Activated naive CD8-positive, alpha-beta T cell (primary cell): ENCODE results near the gene CARMIL1.
A peak's percentile ranks its signal among the peaks of the same experiment; 100 is the strongest.

Experiments
- H3K27ac Mint-ChIP-seq: one replicate; pipeline ENCODE4 v1.8.0; 2021; ENCODE audit warnings: mixed read lengths
- H3K27me3 Mint-ChIP-seq: one replicate; pipeline ENCODE4 v1.8.0; 2021; ENCODE audit warnings: mixed read lengths
- H3K36me3 Mint-ChIP-seq: one replicate; pipeline ENCODE4 v1.8.0; 2021; ENCODE audit warnings: mixed read lengths
- H3K4me1 Mint-ChIP-seq: one replicate; pipeline ENCODE4 v1.8.0; 2021; ENCODE audit warnings: low read depth, mixed read lengths
- H3K4me3 Mint-ChIP-seq: one replicate; pipeline ENCODE4 v1.8.0; 2021; ENCODE audit warnings: mild to moderate bottlenecking, mixed read lengths
- H3K9me3 Mint-ChIP-seq: one replicate; pipeline ENCODE4 v1.8.0; 2021; ENCODE audit warnings: low read depth, mixed read lengths

CARMIL1 gene

DNA sequence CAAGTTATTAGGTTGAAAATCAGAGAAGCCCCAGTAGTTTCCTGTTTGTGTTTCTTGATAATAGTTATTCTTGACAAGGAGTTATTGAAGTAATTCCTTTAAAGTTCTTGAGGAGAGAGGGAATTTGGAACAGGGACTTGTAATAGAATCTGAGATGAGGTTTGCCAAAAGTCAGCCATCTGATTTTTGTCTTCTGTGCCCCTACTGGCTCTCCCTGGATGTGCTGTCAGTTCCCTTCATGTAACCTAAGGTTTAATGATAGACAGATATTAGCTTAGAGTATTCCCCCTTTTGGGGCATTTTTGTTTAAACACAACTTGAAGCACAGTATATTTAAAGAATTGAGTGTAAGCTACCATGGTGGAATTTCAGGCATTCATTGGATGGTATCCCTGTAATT lies 71.4 kb downstream of the CARMIL1 start:
- H3K27me3 Mint-ChIP-seq: no peaks in the 10 kb centered on the region
- peaks cover 23% of the 10 kb centered on the region for H3K4me1 Mint-ChIP-seq
- H3K27ac Mint-ChIP-seq: no peak overlapping the region
- H3K9me3 Mint-ChIP-seq: no peaks in the 10 kb centered on the region
- H3K36me3 Mint-ChIP-seq: no peaks in the 10 kb centered on the region
- H3K4me3 Mint-ChIP-seq: no peak overlapping the region

DNA sequence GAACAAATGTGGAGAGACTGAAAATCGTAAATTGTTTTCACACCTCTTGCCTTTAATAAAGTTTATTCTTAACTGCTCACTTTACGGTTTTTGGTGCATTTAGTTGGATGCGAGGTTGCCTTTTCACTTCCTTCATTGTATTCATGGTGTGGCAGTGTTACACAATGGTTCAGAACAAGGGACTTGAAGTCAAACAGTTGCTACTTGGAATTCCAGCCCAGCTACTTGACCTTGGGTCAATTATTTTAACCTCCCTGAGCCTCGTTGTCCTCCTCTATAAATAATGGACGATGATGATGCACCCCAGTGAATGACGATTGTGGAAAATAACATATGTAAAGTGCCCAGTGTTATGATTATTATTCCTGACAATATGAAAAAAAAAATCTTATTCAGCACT lies 72.3 kb downstream of the CARMIL1 start:
- H3K27ac Mint-ChIP-seq: no peak overlapping the region
- H3K36me3 Mint-ChIP-seq: no peaks in the 10 kb centered on the region
- no peaks in the 10 kb centered on the region for H3K9me3 Mint-ChIP-seq
- no peaks in the 10 kb centered on the region for H3K27me3 Mint-ChIP-seq
- no peak overlapping the region for H3K4me3 Mint-ChIP-seq
- peaks cover 23% of the 10 kb centered on the region for H3K4me1 Mint-ChIP-seq

DNA sequence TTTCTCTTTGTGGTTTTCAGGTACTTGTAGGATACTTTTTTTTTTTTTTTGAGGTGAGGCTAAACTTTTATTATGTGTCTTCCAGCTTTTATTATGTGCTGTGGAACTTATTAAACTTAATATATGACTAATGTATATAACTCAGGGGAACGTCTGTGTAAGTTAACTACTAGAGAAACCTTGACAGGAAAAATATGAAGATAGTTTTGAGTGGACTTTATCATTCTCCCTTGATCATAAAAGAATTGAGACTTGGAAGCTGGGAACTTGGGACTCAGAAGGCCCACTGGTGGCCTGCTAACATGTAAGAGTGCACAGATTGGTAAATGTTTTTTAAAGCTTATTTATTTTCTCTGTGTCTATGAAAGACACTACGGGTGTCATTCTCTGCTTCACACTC lies 73.1 kb downstream of the CARMIL1 start:
- peak overlapping the region; percentile 4 for H3K27ac Mint-ChIP-seq
- H3K4me3 Mint-ChIP-seq: no peak overlapping the region
- H3K9me3 Mint-ChIP-seq: no peaks in the 10 kb centered on the region
- H3K27me3 Mint-ChIP-seq: no peaks in the 10 kb centered on the region
- H3K4me1 Mint-ChIP-seq: peaks cover 23% of the 10 kb centered on the region
- H3K36me3 Mint-ChIP-seq: no peaks in the 10 kb centered on the region

DNA sequence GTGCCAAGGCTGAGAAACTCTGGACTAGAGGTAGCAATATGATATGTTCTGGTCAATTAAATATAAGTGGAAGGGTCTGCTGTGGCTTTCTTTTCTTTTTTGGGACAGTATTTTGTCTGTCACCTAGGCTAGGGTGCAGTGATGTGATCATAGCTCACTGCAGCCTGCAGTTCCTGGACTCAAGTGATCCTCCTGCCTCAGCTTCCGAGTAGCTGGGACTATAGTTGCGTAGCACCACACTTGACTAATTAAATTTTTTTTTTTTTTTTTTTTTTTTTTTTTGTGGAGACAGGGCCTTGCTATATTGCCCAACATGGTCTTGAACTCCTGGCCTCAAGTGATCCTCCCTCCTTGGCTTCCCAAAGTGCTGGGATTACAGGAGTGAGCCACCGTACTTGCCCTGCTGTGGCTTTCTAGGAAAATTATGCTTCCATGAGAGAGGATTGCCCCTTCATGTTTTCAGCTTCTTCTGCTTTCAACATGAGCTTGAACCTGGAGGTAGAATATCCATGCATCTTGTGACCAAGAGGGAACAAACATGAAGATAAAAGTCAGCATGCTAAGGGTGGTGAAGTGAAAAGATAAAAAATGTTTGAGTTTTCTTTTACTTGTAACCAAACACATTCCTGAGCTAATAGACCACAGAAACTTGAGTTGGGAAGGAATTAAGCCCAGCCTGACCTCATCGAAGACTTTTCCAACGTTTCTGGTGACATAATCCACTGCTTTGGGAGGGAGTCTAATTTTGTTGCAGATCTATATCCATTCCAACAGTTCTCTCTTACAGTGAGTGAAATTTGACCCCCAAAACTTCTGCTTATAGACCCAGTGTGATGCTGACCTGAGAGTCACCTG lies 75.1 kb downstream of the CARMIL1 start:
- Mint-ChIP-seq H3K4me3 (no peak overlapping the region), H3K9me3 (no peaks in the 10 kb centered on the region), H3K4me1 (peaks cover 25% of the 10 kb centered on the region), H3K27me3 (no peaks in the 10 kb centered on the region), H3K36me3 (no peaks in the 10 kb centered on the region), H3K27ac (no peak overlapping the region)

DNA sequence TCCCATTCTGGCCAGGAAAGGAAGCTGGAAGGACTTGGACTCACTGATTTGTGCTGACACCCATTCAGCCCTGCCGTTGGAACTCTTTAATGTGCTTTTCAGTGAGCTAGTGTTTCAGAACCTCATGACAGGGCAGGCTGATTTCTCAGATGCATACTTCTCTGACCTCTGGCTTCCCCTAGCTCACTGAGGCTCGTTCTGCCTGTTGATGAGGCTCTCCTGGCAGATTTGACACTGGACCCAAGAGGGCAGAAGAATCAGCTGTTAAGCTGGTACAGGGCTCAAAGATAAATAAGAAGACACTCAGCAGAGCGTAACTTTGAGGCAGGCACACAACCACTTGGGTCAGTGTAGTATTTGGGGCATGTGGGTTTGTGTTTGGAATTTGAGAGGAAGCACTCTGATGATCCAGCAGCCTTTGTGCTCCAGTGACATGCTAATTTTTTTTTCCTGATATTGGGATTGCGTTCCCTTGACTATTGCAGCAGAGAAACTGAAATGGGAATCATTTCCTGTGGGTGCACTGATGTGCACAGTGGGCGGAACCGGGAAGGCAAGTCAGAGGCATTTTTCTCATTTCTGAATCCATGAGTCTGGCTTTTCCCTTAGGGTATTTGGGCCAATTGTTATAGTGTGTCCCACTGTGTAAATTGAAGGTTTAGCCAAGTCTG lies 80.2 kb downstream of the CARMIL1 start:
- Mint-ChIP-seq H3K27ac (no peak overlapping the region), H3K9me3 (no peaks in the 10 kb centered on the region), H3K27me3 (no peaks in the 10 kb centered on the region), H3K36me3 (no peaks in the 10 kb centered on the region), H3K4me3 (no peak overlapping the region), H3K4me1 (peaks cover 24% of the 10 kb centered on the region)

DNA sequence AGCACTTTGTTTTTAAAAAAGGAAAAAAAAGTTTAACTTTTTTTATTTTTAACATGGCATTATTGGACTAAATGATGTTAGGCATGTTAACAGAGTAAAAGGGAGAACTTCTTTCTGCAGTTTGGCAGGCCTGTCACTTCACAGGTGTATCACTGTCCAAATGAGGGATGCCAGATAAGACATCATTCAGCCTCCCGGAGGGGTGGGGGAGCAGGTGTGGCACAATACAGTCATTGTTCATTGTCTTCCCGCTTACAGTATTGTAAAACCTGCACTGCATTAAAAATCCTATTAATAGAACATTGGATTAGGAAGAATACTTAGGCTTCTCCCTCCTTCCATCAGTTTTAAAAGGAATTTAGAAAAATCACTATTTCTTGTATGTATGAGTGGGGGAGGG lies 80.7 kb downstream of the CARMIL1 start:
- Mint-ChIP-seq H3K4me1 (peaks cover 26% of the 10 kb centered on the region), H3K27me3 (no peaks in the 10 kb centered on the region), H3K27ac (no peak overlapping the region), H3K36me3 (no peaks in the 10 kb centered on the region), H3K9me3 (no peaks in the 10 kb centered on the region), H3K4me3 (no peak overlapping the region)

DNA sequence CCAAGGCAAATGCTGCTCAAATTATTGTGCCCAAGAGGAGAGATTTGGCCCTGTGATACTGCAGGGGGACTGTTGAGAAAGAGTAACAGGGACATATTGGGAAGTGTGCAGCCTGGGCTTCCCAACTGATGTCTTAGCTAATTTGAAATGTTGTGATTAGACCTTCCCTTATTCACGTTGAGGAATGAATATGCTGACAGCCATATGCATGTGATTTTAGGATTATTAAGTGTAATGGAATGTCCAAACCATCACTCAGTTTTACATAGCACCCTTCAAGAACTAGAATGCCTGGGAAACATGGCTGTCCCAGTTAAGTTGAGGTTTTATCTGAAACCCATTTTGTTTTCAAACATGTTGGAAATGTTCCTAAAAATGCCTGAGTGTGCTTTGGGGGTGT lies 81.4 kb downstream of the CARMIL1 start:
- H3K9me3 Mint-ChIP-seq: no peaks in the 10 kb centered on the region
- no peaks in the 10 kb centered on the region for H3K36me3 Mint-ChIP-seq
- H3K4me3 Mint-ChIP-seq: no peak overlapping the region
- no peaks in the 10 kb centered on the region for H3K27me3 Mint-ChIP-seq
- H3K4me1 Mint-ChIP-seq: peaks cover 30% of the 10 kb centered on the region
- H3K27ac Mint-ChIP-seq: no peak overlapping the region

DNA sequence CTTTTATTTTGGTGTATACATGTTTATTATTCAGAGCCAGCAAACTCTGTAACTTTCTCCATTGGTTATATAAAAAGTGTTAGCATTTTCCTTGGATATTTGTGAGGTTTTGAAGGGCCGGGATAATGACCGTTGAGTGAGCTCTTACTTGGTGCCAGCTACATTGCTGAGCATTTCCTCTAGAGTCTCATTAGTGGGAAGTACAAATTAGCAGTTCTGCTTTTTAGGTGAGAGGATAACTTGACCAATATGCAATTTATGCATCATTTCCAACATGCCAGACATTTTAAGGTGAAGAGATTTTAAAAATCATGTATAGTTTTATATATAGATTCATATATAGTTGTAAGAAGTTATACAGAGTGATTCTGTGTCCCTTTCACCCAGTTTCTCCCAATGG lies 84.3 kb downstream of the CARMIL1 start:
- no peaks in the 10 kb centered on the region for H3K27me3 Mint-ChIP-seq
- H3K4me3 Mint-ChIP-seq: no peak overlapping the region
- H3K27ac Mint-ChIP-seq: no peak overlapping the region
- no peaks in the 10 kb centered on the region for H3K9me3 Mint-ChIP-seq
- peaks cover 57% of the 10 kb centered on the region for H3K4me1 Mint-ChIP-seq
- no peaks in the 10 kb centered on the region for H3K36me3 Mint-ChIP-seq

DNA sequence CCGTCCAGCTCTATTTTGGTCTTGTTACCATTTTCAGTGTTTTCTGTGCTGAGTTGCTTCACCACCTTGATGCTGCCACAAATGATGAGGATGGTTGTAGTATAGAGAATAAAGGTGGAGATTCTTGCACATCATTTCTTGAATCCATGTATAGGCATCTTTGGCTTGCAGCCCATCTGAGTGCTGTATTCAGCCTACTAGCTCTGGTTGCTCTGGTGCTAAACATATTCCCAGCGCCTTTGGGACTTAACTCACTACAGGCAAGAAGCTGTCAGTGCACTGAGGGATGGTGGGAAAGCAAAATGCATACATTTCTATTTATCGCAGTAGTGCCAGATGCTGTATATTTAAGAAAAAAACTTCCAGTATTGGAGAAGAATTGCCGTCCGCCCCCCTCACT lies 86.0 kb downstream of the CARMIL1 start:
- Mint-ChIP-seq H3K36me3 (no peaks in the 10 kb centered on the region), H3K27me3 (no peaks in the 10 kb centered on the region), H3K4me3 (no peak overlapping the region), H3K4me1 (peaks cover 64% of the 10 kb centered on the region), H3K27ac (no peak overlapping the region), H3K9me3 (no peaks in the 10 kb centered on the region)

DNA sequence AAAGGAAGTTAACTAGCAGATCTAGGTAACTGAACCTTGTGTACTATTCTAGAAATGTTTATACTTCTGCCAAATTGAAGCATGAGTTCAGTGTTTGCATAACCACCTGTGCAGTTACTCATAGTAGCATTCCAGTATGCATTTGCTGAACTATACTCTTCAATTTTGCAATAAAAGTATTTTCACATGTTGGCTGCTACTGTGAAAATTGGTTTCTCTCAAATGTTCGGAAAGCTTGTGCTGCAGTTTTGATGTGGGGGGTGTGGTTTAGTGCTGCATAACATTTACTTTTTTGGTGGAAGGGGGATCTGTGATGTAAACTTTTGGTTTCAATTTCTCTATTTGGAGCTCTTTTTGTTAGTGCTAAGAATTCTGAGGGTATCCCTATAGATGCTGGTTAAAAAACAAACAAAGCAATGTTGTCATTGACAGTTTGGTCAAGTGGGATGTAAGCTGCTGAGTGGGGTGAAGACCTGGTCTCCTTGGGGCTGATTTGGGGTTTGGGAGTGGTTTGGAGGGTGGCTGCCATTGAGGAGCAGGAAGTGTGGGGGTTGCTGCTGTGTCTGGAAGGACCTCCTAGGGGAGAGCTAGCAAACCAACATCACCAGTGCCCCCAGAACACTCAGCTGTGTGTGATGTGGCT lies 87.8 kb downstream of the CARMIL1 start:
- H3K36me3 Mint-ChIP-seq: peaks cover 4% of the 10 kb centered on the region
- no peaks in the 10 kb centered on the region for H3K27me3 Mint-ChIP-seq
- H3K9me3 Mint-ChIP-seq: peaks cover 10% of the 10 kb centered on the region
- peak overlapping the region; percentile 96 for H3K27ac Mint-ChIP-seq
- peak overlapping the region; percentile 87 for H3K4me3 Mint-ChIP-seq
- H3K4me1 Mint-ChIP-seq: peaks cover 74% of the 10 kb centered on the region

DNA sequence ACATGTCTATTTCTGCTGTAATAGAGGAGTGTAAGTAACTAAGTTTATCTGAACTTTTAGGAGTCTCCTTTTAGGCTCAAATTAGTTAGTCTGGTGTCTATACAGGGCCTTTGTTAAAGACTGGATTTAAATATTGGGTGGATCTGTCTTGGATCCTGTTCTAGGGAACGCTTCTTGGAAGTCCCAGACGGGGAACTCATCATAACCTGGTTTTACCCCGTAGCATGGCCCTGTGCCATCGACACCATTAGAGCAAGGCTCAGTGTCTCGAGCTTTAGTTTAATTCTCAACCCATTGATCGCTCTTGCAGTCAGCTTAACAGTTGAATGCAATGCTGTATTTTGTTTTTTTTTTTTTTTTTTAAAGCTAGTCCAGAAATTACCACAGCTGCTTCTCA lies 89.9 kb downstream of the CARMIL1 start:
- Mint-ChIP-seq H3K36me3 (peaks cover 7% of the 10 kb centered on the region), H3K4me3 (peak overlapping the region; percentile 87), H3K9me3 (peaks cover 10% of the 10 kb centered on the region), H3K27me3 (no peaks in the 10 kb centered on the region), H3K4me1 (peaks cover 86% of the 10 kb centered on the region), H3K27ac (peak overlapping the region; percentile 96)

DNA sequence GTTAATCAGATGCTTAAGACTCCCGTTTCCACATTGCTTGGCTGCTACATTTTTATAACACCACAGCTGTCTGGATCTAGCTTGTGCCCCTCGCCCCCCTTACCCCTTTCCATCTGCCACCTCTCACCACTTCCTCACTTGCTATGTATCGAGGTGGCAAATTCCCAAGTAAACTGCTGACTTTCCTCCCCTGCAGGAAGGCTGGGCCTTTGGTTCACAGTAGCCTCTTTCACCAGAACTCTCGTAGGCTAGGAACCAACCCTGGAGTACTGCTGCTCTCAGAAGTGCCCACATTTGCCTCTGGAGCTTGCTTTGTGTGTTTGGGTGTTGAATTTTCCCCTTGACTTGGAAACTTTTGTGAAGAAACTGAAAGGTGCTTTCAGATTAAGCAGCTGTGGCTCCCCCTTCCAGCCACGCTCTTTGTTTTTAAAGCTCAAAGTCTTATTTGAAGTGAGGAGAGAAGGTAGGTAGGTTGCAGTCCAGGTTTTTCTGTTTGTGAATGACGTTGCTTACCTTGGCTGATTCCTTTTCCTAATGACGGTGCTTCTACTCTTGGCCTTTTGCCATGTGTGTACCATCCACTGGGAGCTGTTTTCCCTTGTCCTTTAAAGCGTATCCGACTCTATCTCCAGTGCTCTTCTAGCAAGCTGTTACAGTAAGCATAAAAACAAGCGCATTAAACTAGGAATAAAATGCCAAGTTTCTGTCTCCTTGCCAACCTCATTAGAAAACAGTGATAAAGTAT lies 90.4 kb downstream of the CARMIL1 start:
- Mint-ChIP-seq H3K27me3 (no peaks in the 10 kb centered on the region), H3K4me3 (peak overlapping the region; percentile 87), H3K27ac (peak overlapping the region; percentile 96), H3K9me3 (peaks cover 10% of the 10 kb centered on the region), H3K36me3 (peaks cover 10% of the 10 kb centered on the region), H3K4me1 (peaks cover 90% of the 10 kb centered on the region)

DNA sequence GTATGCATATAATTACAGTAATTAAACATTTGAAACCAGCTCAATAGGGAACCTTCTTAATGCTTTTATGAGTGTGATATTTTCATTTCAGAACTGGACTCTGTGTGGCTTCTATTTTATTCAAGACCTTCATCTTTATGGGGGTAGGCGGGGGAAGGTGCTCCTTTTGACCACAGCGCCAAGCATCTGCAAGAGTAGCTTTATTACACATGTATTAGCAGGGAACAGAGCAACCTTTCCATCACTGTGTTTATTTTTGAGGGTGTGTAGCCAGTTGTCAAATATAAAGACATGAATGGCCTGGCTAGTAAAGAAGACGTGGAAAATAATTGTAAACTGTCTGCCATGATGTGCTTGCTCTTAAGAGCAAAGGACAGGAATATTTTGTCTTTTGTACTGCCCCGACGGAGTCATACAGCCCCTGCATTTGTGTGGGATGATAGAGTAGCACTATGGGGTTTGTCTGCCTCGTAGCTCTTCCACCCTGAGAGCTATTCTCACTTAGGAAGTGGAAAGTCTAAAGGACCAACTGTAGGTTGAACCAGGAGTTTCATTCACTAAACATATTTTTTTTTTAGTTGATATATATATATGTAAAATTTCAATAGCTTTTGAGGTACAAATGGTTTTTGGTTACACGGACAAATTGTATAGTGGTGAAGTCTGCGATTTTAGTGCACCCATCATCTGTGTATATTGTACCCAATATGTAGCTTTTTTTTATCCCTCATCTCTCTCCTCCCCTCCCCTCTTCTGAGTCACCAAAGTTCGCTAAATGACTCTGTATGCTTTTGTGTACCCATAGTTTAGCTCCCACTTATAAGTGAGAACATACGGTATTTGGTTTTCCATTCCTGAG lies 91.2 kb downstream of the CARMIL1 start:
- peak overlapping the region; percentile 96 for H3K27ac Mint-ChIP-seq
- H3K9me3 Mint-ChIP-seq: peaks cover 14% of the 10 kb centered on the region
- peak overlapping the region; percentile 87 for H3K4me3 Mint-ChIP-seq
- H3K27me3 Mint-ChIP-seq: no peaks in the 10 kb centered on the region
- H3K4me1 Mint-ChIP-seq: peaks cover 86% of the 10 kb centered on the region
- peaks cover 16% of the 10 kb centered on the region for H3K36me3 Mint-ChIP-seq

DNA sequence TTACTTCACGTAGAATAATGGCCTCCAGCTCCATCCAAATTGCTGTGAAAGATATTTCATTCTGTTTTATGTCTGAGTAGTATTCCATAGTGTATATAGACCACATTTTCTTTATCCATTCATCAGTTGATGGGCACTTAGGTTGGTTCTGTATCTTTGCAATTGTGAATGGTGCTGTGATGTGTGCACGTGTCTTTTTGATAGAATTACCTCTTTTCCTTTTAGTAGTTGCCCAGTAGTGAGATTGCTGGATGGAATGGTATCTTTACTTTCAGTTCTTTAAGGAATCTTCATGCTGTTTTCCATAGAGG lies 91.8 kb downstream of the CARMIL1 start:
- Mint-ChIP-seq H3K36me3 (peaks cover 20% of the 10 kb centered on the region), H3K4me3 (peak overlapping the region; percentile 44), H3K4me1 (peaks cover 81% of the 10 kb centered on the region), H3K27me3 (no peaks in the 10 kb centered on the region), H3K9me3 (peaks cover 18% of the 10 kb centered on the region), H3K27ac (peak overlapping the region; percentile 96)
